ENCODE results near the gene OTOG.

DNA sequence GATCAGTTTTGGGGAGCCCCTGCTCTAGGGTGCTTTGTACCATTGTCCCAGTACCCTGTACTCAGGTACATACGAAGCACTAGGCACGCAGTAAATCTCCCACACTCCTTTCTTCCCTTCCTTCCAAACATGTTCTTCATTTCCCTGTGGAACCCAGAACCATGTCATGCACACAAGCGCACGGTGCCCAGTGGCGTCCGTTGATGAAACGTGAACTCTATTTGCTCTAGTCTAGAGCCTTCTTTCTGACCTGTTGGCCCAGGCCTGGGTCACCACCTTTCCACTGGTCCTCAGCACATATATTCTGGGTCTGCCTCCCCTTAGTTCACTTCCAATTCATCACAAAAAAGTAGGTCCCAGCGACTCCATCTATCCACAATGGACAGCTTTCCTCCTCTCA, 9.8 kb upstream of the OTOG start:
- TF ChIP-seq TAF1 (IDR thresholded peaks at IDR 0.05; ENCODE audit: low read depth) (no peak), EGR1 (IDR thresholded peaks at IDR 0.05) (no peak), RAD21 (IDR thresholded peaks at IDR 0.05; ENCODE audit: low read depth) (no peak), CEBPB (IDR thresholded peaks at IDR 0.05) (no peak)
- TF ChIP-seq, protein P1, sequence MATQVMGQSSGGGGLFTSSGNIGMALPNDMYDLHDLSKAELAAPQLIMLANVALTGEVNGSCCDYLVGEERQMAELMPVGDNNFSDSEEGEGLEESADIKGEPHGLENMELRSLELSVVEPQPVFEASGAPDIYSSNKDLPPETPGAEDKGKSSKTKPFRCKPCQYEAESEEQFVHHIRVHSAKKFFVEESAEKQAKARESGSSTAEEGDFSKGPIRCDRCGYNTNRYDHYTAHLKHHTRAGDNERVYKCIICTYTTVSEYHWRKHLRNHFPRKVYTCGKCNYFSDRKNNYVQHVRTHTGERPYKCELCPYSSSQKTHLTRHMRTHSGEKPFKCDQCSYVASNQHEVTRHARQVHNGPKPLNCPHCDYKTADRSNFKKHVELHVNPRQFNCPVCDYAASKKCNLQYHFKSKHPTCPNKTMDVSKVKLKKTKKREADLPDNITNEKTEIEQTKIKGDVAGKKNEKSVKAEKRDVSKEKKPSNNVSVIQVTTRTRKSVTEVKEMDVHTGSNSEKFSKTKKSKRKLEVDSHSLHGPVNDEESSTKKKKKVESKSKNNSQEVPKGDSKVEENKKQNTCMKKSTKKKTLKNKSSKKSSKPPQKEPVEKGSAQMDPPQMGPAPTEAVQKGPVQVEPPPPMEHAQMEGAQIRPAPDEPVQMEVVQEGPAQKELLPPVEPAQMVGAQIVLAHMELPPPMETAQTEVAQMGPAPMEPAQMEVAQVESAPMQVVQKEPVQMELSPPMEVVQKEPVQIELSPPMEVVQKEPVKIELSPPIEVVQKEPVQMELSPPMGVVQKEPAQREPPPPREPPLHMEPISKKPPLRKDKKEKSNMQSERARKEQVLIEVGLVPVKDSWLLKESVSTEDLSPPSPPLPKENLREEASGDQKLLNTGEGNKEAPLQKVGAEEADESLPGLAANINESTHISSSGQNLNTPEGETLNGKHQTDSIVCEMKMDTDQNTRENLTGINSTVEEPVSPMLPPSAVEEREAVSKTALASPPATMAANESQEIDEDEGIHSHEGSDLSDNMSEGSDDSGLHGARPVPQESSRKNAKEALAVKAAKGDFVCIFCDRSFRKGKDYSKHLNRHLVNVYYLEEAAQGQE (IDR thresholded peaks at IDR 0.05; ENCODE audit: low read depth), result no peak
- TF ChIP-seq, protein P2, sequence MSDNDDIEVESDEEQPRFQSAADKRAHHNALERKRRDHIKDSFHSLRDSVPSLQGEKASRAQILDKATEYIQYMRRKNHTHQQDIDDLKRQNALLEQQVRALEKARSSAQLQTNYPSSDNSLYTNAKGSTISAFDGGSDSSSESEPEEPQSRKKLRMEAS (IDR thresholded peaks at IDR 0.05), result no peak

Data from Ishikawa (cell line).